Stomach (tissue), 9 donors: ENCODE results near the gene NME7. TPM values are rescaled to one million over a fixed set of nuclear protein-coding genes. Genes with fewer than 3 reads are reported as not detected.

Experiments used
- DNase-seq, 2 donors: peaks; one replicate each; pipeline versions ENCODE4 v3.0.0 to v3.0.0-alpha.2; 2013 to 2019
- H3K27ac ChIP-seq, 5 donors: fragments of 200-600 bp in 4 of 5; sonication (generic) in 4 of 5; one replicate each; pipeline ENCODE4 v1.5.1; 2013 to 2019; ENCODE audit warnings: mild to moderate bottlenecking in 1 of 5, moderate library complexity in 1 of 5
- H3K27me3 ChIP-seq, 3 donors: fragments of 200-600 bp; sonication (generic); one replicate each; pipeline ENCODE4 v1.5.1; 2017 to 2019; ENCODE audit warnings: mixed run types in 1 of 3
- H3K36me3 ChIP-seq, 4 donors: fragments of 200-600 bp; sonication (generic); 1 replicate in 3 of 4; 2 replicates in 1 of 4; pipeline ENCODE4 v1.5.1; 2016 to 2019
- H3K4me1 ChIP-seq, 4 donors: fragments of 200-600 bp; sonication (generic); one replicate each; pipeline ENCODE4 v1.5.1; 2016 to 2019
- H3K4me3 ChIP-seq, 4 donors: fragments of 200-600 bp; sonication (generic) in 3 of 4; one replicate each; pipeline ENCODE4 v1.5.1; 2016 to 2019; ENCODE audit warnings: mild to moderate bottlenecking in 1 of 4
- H3K9me3 ChIP-seq, 4 donors: fragments of 200-600 bp; sonication (generic); one replicate each; pipeline ENCODE4 v1.5.1; 2016 to 2019
- CTCF ChIP-seq, 7 experiments: fragments of 450-650 bp in 4 of 7; fragments of 200-600 bp in 3 of 7; sonication (generic) in 3 of 7; IDR thresholded peaks; one replicate each; pipeline ENCODE4 v1.5.1; 2016 to 2019; ENCODE audit warnings: antibody characterized with exemption in 7 of 7, control low read depth in 2 of 7, mild to moderate bottlenecking in 1 of 7
- EP300 ChIP-seq: sonication (generic); formaldehyde crosslinking; IDR thresholded peaks from one replicate; pipeline ENCODE4 v1.6.1; 2017; ENCODE audit warnings: antibody characterized with exemption
- POLR2A ChIP-seq, 4 donors: fragments of 450-650 bp; IDR thresholded peaks; one replicate each; pipeline ENCODE4 v1.6.1; 2016; ENCODE audit warnings: antibody characterized with exemption in 4 of 4, control low read depth in 2 of 4, mild to moderate bottlenecking in 1 of 4, moderate library complexity in 1 of 4
- POLR2AphosphoS5 ChIP-seq, 3 donors: sonication (generic); formaldehyde crosslinking; IDR thresholded peaks; one replicate each; pipeline ENCODE4 v1.6.1; 2016; ENCODE audit warnings: antibody characterized with exemption in 3 of 3
- WGBS, 5 donors: extraction: QIAGEN DNeasy Blood & Tissue Kit in 3 of 5; methylation state at CpG; one replicate each; pipeline versions ENCODE4 v1.1.5 to v1.1.7; 2013 to 2018; 5-methylcytosine and 5-hydroxymethylcytosine counted together
- intact Hi-C: fragments of 100-400 bp; cut with DNase I; formaldehyde crosslinking; loops from one replicate; pipeline ENCODE4 v1.15.1; 2023; ENCODE audit warnings: low total_unique reads
- polyA plus RNA-seq, 3 donors: library from polyadenylated mRNA; stranded (reverse); fragments of 200-250 nt; gene quantifications; one replicate each; pipeline ENCODE4 v1.2.3, GENCODE V29; 2013
- total RNA-seq, 5 donors: library from RNA; depleted of rRNA; stranded (reverse); fragments of >200 nt; gene quantifications; one replicate each; pipeline versions ENCODE4 v1.1.0 to v1.2.3, GENCODE V29; 2014 to 2016
- donor health status: healthy with polysubstance abuse.
- donor health status: Bipolar disorder and iron deficiency.
- donor health status: healthy.

The NME7 gene
- total and polyA plus RNA-seq, 8 donors = 7.6 to 44.3 (median 8.2) TPM; not detected in 1

- Histone ChIP-seq H3K4me3 (no peak overlapping the region), H3K27me3 (no peaks in the 10 kb centered on the region), H3K27ac (no peak overlapping the region), H3K36me3 (peaks cover 0 to 17% (median 8%) of the 10 kb centered on the region in 4 donors), H3K9me3 (no peaks in the 10 kb centered on the region), H3K4me1 (no peaks in the 10 kb centered on the region)
- intact Hi-C loops = no loop called here
- 95 to 99% (median 96%) methylated on average over 4 of the region's 4 CpGs for WGBS, 5 donors
- no peak for DNase-seq
- no peak for TF ChIP-seq CTCF (IDR thresholded peaks at IDR 0.05)
- TF ChIP-seq POLR2AphosphoS5 (IDR thresholded peaks at IDR 0.05) = no peak
- no peak for TF ChIP-seq POLR2A (IDR thresholded peaks at IDR 0.05)
- no peak for TF ChIP-seq EP300
Measured at GRCh38 chr1:169298441-169298840, 69.2 kb downstream of the NME7 start.

- intact Hi-C loops = no loop called here
- no peak for TF ChIP-seq POLR2A (IDR thresholded peaks at IDR 0.05)
- no peak for TF ChIP-seq EP300
- TF ChIP-seq CTCF (IDR thresholded peaks at IDR 0.05) = no peak
- no peak for TF ChIP-seq POLR2AphosphoS5 (IDR thresholded peaks at IDR 0.05)
- 83 to 95% (median 93%) methylated on average over 2 of the region's 2 CpGs for WGBS, 5 donors
Measured at GRCh38 chr1:169295846-169296245, 71.8 kb downstream of the NME7 start.

GRCh38 chr1:169295425-169295824, 72.2 kb downstream of the NME7 start:
- 88 to 91% (median 89%) methylated on average over 1 of the region's 1 CpG for WGBS, 5 donors
- intact Hi-C loops = no loop called here
- no peak overlapping the region for H3K4me3 ChIP-seq

More at GRCh38 chr1:169295846-169296245, 71.8 kb downstream of the NME7 start:
- no peaks in the 10 kb centered on the region for H3K27me3 ChIP-seq
- H3K36me3 ChIP-seq = peaks cover 0 to 13% (median 3%) of the 10 kb centered on the region in 4 donors
- H3K4me1 ChIP-seq = no peaks in the 10 kb centered on the region
- H3K27ac ChIP-seq = no peak overlapping the region
- H3K9me3 ChIP-seq = no peaks in the 10 kb centered on the region
- no peak for DNase-seq
- H3K4me3 ChIP-seq = no peak overlapping the region

GRCh38 chr1:169289016-169289415, 78.6 kb downstream of the NME7 start:
- H3K4me3 ChIP-seq = no peak overlapping the region
- no peak overlapping the region for H3K27ac ChIP-seq
- no peak for DNase-seq
- no peaks in the 10 kb centered on the region for H3K36me3 ChIP-seq
- no peaks in the 10 kb centered on the region for H3K4me1 ChIP-seq
- H3K27me3 ChIP-seq = no peaks in the 10 kb centered on the region
- WGBS, 5 donors = 65 to 87% (median 71%) methylated on average over 1 of the region's 1 CpG
- intact Hi-C loops = no loop called here
- H3K9me3 ChIP-seq = no peaks in the 10 kb centered on the region
- TF ChIP-seq EP300 = no peak
- TF ChIP-seq POLR2A (IDR thresholded peaks at IDR 0.05) = no peak
- no peak for TF ChIP-seq CTCF (IDR thresholded peaks at IDR 0.05)

More at GRCh38 chr1:169295425-169295824, 72.2 kb downstream of the NME7 start:
- Histone ChIP-seq H3K36me3 (peaks cover 0 to 13% (median 3%) of the 10 kb centered on the region in 4 donors), H3K9me3 (no peaks in the 10 kb centered on the region), H3K27me3 (no peaks in the 10 kb centered on the region), H3K27ac (no peak overlapping the region), H3K4me1 (no peaks in the 10 kb centered on the region)
- DNase-seq = no peak
- TF ChIP-seq EP300 (no peak), POLR2AphosphoS5 (IDR thresholded peaks at IDR 0.05) (no peak), POLR2A (IDR thresholded peaks at IDR 0.05) (no peak), CTCF (IDR thresholded peaks at IDR 0.05) (no peak)
